ENCODE results near the gene SRP54. TPM values are rescaled to one million over a fixed set of nuclear protein-coding genes. Genes with fewer than 3 reads are reported as not detected.
"Not testable (repeated sequence)": the region's sequence is repeated elsewhere in the genome, so short reads cannot be mapped to it uniquely, and the experiment has no call there.

Gene SRP54
- total RNA-seq, 1 donor = 78.4 TPM

DNA sequence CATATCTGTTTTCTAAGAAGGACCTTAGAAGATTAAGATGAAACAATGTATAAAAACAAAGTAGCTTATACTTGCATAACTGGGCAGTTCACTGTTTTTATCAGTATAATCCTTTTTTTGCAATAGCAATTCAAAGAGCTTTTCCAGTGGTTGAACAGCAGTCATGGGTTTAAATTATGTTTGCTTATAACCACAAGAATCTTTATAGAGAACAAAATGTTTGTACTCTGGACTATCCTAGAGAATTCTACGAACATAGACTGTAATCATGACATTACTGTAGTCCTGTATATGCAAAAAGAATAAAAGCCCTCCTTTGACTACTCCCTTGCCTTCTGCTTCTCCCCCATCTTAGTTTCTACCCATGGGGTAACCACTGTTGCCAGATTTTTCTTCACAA lies 69.0 kb downstream of the SRP54 start:
- DNase-seq (ENCODE audit: low read depth) = no peak
- H3K4me3 ChIP-seq (ENCODE audit: low read depth, low read length) = no peak overlapping the region
- TF ChIP-seq, protein P1, sequence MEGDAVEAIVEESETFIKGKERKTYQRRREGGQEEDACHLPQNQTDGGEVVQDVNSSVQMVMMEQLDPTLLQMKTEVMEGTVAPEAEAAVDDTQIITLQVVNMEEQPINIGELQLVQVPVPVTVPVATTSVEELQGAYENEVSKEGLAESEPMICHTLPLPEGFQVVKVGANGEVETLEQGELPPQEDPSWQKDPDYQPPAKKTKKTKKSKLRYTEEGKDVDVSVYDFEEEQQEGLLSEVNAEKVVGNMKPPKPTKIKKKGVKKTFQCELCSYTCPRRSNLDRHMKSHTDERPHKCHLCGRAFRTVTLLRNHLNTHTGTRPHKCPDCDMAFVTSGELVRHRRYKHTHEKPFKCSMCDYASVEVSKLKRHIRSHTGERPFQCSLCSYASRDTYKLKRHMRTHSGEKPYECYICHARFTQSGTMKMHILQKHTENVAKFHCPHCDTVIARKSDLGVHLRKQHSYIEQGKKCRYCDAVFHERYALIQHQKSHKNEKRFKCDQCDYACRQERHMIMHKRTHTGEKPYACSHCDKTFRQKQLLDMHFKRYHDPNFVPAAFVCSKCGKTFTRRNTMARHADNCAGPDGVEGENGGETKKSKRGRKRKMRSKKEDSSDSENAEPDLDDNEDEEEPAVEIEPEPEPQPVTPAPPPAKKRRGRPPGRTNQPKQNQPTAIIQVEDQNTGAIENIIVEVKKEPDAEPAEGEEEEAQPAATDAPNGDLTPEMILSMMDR (IDR thresholded peaks at IDR 0.05; ENCODE audit: insufficient read depth, low read length) = no peak

DNA sequence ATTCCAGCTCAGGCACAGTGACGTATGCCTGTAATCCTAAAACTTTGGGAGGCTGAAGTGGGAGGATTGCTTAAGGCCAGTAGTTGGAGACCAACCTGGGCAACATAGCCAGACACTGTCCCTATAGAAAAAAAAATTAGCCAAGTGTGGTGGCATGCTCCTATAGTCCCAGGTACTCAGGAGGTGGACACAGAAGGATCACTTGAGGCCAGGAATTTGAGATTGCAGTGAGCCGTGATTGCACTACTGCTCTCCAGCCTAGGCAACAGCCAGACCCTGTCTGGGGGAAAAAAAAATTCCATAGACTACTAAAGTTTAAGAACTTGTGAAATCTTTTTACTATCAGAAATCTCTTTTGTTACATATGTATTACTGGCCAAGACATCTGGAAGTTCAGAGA lies 69.8 kb downstream of the SRP54 start:
- TF ChIP-seq, protein P1 (IDR thresholded peaks at IDR 0.05; ENCODE audit: insufficient read depth, low read length) = no peak
- H3K4me3 ChIP-seq (ENCODE audit: low read depth, low read length) = no peak overlapping the region
- DNase-seq (ENCODE audit: low read depth) = no peak

DNA sequence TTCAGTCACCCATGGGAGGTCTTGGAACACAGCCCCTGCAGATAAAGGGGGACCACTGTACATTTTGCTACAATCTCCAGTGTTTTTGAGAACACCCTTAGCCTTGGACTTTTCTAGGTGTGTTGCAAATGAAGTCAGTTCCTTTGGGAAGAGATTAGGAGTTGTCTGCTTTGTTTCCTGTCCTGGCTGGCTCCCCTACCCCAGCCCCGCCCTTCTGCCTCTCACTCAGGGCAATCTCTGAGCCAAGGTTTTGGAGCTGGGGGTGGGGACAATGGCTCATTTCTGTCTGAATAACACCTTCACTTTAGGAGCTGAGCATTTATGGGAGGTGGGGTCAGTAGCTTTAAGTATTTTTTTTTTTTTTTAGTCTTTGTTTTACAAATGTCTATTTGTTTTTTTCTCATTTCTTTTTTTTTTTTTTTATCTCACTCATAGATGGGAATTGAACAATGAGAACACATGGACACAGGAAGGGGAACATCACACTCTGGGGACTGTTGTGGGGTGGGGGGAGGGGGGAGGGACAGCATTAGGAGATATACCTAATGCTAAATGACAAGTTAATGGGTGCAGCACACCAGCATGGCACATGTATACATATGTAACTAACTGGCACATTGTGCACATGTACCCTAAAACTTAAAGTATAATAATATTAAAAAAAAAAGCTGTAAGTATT lies 78.5 kb downstream of the SRP54 start:
- DNase-seq (ENCODE audit: low read depth) = peak; percentile 40
- not testable (repeated sequence) for H3K4me3 ChIP-seq (ENCODE audit: low read depth, low read length)

DNA sequence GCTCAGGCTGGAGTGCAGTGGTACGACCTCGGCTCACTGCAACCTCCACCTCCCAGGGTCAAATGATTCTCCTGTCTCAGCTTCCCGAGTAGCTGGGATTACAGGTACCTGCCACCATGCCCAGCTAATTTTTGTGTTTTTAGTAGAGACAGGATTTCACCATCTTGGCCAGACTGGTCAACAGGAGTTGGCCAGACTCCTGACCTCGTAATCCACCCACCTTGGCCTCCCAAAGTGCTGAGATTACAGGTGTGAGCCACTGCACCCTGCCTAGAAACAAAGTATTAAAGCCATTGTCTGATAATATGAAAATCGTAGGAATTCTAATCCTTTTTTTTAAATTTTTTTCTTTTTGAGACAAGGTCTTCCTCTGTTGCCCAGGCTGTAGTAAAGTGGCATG lies 82.9 kb downstream of the SRP54 start:
- H3K4me3 ChIP-seq (ENCODE audit: low read depth, low read length); DNase-seq (ENCODE audit: low read depth): not testable (repeated sequence)

DNA sequence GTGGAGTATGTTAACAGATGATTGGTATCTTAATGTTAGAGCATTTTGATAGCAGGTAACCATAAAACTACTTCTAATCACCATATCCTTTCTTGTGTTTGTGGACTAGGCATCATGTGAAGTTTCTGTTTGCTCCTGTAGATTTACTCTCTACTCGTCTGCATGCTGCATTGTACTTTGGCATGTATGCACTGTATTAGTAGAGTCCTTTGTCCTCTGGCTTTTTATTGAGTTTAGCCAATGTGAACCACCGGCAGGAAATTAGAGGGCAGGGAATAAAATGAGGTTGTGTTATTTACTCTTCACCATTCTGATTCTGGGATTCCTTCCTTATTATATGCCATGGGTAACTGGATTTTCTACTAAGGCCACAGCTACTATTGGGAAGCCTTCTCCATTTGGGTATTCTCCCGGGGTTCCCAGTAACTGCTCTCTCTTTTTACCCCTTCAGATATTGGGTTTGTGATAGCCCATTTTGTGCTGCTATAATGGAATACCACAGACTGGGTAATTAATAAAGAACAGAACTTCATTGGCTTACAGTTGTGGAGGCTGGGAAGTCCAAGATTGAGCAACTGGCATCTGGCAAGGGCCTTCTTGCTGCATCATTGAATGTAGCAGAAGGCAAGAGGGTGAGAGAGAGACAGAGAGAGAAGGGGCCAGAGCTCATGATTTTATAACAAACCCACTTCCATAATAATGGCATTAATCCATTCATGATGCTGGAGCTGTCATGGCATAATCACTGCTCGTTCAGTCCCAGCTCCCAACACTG lies 85.6 kb downstream of the SRP54 start:
- DNase-seq (ENCODE audit: low read depth) = peak; percentile 14
- no peak overlapping the region for H3K4me3 ChIP-seq (ENCODE audit: low read depth, low read length)
- TF ChIP-seq, protein P1 (IDR thresholded peaks at IDR 0.05; ENCODE audit: insufficient read depth, low read length) = no peak

DNA sequence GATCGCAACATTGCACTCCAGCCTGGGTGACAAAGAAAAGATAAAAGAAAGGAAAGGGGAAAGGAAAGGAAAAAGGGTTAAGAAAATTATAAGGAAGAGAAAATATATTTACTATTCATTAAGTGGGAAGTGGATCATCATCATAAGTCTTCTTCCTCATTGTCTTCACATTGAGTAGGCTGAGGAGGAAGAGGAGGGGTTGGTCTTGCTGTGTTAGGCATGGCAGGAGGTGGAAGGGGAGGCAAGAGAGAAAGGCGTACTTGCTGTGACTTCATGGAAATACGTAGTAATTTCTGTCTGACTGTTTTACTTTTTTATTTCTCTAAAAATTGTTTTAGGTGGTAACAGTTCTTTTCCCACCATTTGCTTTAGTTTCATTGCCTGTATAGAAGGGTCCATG lies 89.4 kb downstream of the SRP54 start:
- TF ChIP-seq, protein P1 (IDR thresholded peaks at IDR 0.05; ENCODE audit: insufficient read depth, low read length) = no peak
- no peak overlapping the region for H3K4me3 ChIP-seq (ENCODE audit: low read depth, low read length)
- DNase-seq (ENCODE audit: low read depth) = no peak

DNA sequence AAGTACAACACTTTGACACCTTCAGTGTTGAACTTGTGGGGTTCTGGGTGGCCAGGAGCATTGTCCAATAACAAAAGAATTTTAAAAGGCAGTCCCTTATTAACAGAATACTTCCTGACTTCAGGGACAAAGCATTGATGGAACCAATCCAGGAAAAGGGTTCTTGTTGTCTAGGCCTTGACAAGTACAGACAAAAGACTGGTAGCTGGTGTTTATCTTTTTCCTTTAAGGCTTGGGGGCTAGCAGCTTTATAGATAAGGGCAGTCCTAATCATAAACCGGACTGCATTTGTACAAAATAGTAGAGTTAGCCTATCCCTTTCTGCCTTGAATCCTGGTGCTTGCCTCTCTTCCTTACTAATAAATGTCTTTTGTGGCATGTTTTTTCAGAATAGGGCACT lies 90.7 kb downstream of the SRP54 start:
- TF ChIP-seq, protein P1 (IDR thresholded peaks at IDR 0.05; ENCODE audit: insufficient read depth, low read length) = no peak
- no peak overlapping the region for H3K4me3 ChIP-seq (ENCODE audit: low read depth, low read length)
- DNase-seq (ENCODE audit: low read depth) = no peak

DNA sequence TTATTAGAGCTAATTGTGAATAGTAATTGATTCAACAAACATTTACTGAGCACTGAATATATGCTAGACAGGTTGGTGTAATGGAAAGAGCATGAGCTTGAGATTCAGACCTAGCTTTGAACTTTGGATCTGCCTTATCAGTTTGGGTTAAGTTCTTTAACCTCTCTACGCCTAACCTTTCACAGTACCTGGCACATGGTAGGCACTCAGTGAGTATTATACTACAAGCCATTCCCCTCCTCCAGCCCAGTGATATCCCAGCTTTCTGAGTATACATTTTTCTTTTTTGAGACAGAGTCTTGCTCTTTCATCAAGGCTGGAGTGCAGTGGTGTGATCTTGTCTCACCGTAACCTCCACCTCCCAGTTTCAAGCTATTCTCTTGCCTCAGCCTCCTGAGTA lies 95.3 kb downstream of the SRP54 start:
- TF ChIP-seq, protein P1 (IDR thresholded peaks at IDR 0.05; ENCODE audit: insufficient read depth, low read length) = no peak
- DNase-seq (ENCODE audit: low read depth) = no peak
- H3K4me3 ChIP-seq (ENCODE audit: low read depth, low read length) = no peak overlapping the region
